ENCODE measurements around the gene TLE4.

Gene TLE4

DNA sequence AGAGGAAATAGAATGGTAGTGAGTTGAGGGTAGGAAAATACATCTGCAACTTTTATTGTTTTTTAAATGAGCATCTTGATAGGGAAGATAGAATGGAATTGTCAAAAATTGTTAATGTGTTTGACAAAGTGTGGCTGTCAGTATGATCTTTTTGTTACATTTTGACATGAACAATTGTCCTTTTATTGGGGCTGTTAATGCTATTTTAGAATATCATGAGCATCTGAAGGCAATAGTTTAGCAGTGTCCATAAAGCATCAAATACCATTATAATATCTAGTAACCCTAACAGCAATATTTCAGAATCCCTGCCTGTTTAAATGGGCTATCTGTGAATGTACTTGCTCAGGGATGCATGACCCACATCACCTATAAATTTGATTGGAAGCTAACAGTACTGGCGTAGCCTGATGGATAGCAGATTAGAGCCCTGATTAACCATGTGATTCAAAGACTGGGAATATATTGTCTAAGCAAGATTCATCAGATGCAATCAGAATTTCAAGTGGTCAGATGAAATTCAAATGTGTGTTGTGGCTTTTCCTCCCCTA lies 37.8 kb downstream of the TLE4 start:
- DNase-seq (ENCODE audit: insufficient read length) (no peak), FAIRE-seq (no peak)
- TF ChIP-seq POLR2A (IDR thresholded peaks at IDR 0.05; ENCODE audit: low read depth, low read length) (no peak), POLR2AphosphoS5 (IDR thresholded peaks at IDR 0.05; ENCODE audit: low read depth, low read length) (no peak), TAF1 (IDR thresholded peaks at IDR 0.05; ENCODE audit: borderline replicate concordance, low read depth, low read length) (no peak)

DNA sequence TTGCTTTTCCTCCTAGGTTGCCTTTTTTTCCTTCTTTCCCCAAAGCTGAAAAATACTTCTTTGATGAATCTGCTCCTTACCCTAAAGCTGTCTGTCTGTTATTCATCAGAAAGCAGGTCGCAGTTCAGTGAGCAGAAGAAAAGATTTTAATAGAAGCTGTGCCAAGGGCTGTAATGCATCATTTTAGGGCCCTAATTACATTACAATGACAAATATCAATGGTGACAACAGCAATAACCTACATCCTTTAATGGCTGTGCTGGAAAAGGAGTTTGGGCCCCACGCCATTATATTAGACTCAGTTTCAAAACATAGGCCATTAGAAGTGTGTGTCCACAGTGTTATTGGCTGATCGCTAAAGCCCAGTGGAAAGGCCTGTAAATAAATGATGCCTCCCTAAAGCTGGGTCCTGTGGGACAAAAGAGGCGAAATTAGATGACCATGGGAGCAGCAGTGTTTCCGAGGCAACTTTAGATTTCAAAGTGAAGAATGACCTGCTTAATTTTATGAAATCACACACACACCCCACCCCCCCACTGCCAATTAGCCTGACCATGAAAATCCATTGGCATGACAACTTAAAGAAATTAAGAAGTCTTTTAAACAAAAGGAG lies 38.4 kb downstream of the TLE4 start:
- no peak for DNase-seq (ENCODE audit: insufficient read length)
- TF ChIP-seq POLR2AphosphoS5 (IDR thresholded peaks at IDR 0.05; ENCODE audit: low read depth, low read length) (no peak), POLR2A (IDR thresholded peaks at IDR 0.05; ENCODE audit: low read depth, low read length) (no peak), TAF1 (IDR thresholded peaks at IDR 0.05; ENCODE audit: borderline replicate concordance, low read depth, low read length) (no peak)
- no peak for FAIRE-seq

DNA sequence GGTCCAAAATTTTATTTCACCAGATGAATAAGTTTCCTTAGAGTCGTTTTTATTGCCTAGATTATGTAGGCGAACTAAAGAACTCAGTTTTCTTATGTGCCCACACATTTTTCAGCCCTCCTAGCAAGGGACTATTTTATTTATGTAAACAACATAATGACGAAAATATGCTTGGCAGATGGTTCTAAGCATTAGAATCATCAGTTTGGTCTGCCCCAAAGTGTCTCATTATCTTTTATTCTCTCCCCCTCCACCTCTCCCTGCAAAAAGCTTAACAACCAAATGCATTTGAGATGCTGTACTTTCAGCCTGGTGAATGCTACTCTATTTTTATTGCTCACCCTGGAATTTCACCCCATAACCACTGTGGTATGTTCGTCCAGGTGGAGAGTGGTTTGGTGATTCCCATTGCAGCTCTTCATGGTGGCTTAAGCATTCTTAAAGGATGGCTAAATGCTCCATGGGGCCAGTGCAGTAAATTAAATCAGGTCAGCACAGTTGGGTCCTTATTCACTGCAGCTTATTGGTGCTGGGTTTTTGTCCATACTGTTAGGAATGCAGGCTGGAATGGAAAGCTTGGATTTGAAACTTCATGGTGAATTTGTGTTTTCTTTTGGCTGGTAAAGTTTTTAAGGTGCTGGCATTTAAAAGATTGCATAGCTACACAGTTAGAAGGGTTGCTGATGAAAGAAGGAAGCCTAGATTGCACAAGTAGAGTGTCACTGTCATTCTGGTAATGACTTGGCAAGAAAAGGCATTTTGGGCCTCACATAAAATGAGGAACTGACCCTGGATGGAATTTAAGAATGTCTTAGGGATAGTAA lies 39.2 kb downstream of the TLE4 start:
- TF ChIP-seq POLR2A (IDR thresholded peaks at IDR 0.05; ENCODE audit: low read depth, low read length) (no peak), POLR2AphosphoS5 (IDR thresholded peaks at IDR 0.05; ENCODE audit: low read depth, low read length) (no peak), TAF1 (IDR thresholded peaks at IDR 0.05; ENCODE audit: borderline replicate concordance, low read depth, low read length) (no peak)
- DNase-seq (ENCODE audit: insufficient read length) (no peak), FAIRE-seq (no peak)

DNA sequence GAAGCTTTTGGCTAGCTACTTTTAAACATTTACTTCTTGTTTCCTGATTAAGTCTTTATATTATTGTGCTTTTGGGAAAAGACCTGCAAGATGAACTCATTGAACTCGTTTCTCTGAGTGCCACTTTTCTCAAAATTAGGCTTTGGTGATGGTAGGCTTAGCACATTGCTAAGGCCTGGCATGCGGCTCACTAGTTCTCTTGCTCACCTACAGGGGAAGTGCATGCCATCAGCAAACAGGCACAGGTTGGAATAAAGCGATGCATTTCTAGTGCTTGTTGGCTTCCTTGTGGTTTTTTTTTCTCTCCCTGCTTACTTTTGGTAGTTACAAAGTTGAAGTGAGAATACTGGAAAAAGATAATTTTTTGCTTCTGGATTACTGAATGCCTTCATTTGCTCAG lies 41.4 kb downstream of the TLE4 start:
- FAIRE-seq (no peak), DNase-seq (ENCODE audit: insufficient read length) (no peak)
- TF ChIP-seq POLR2AphosphoS5 (IDR thresholded peaks at IDR 0.05; ENCODE audit: low read depth, low read length) (no peak), TAF1 (IDR thresholded peaks at IDR 0.05; ENCODE audit: borderline replicate concordance, low read depth, low read length) (no peak), POLR2A (IDR thresholded peaks at IDR 0.05; ENCODE audit: low read depth, low read length) (no peak)

DNA sequence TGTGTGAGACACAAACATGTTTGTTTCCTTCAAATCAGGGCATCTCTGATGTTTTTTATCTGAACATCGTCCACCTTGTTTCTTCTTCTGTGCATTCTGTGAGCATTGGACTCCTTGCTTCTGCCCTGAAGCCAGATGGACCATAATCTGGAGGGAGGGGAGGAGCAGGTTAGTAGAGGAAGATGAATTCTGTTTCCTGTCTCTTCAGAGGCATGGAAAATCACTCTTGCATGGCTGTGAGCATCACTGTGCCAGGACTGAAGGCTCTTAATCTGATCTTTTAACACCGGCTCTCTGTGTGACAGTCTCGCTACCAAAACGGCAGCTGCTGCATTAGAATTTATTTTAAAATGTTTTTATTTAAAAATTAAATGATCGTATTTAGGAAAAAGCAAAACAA lies 43.3 kb downstream of the TLE4 start:
- DNase-seq (ENCODE audit: insufficient read length) (no peak), FAIRE-seq (no peak)
- no peak for TF ChIP-seq POLR2A (IDR thresholded peaks at IDR 0.05; ENCODE audit: low read depth, low read length)
- no peak for TF ChIP-seq POLR2AphosphoS5 (IDR thresholded peaks at IDR 0.05; ENCODE audit: low read depth, low read length)
- no peak for TF ChIP-seq TAF1 (IDR thresholded peaks at IDR 0.05; ENCODE audit: borderline replicate concordance, low read depth, low read length)

DNA sequence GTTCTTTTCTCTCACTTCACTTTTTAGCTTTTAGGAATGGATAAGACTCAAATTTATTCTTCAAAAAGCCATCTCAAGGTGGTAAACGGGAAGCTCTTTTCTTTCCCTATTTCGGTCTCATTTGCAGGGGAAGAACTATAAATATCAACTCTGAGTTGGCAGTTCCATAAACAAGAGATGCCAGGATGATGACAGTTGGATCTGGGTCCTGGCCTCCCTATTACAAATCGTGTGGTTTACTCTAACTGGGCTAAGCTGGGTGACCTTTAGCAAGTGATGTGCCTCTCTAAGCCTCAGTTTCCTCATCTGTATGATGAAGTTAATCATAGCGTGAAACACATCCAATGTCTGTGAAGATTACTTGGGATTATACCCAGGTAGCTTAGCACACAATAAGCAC lies 44.2 kb downstream of the TLE4 start:
- DNase-seq (ENCODE audit: insufficient read length) = no peak
- no peak for FAIRE-seq
- TF ChIP-seq POLR2AphosphoS5 (IDR thresholded peaks at IDR 0.05; ENCODE audit: low read depth, low read length) = no peak
- TF ChIP-seq TAF1 (IDR thresholded peaks at IDR 0.05; ENCODE audit: borderline replicate concordance, low read depth, low read length) = no peak
- TF ChIP-seq POLR2A (IDR thresholded peaks at IDR 0.05; ENCODE audit: low read depth, low read length) = no peak

DNA sequence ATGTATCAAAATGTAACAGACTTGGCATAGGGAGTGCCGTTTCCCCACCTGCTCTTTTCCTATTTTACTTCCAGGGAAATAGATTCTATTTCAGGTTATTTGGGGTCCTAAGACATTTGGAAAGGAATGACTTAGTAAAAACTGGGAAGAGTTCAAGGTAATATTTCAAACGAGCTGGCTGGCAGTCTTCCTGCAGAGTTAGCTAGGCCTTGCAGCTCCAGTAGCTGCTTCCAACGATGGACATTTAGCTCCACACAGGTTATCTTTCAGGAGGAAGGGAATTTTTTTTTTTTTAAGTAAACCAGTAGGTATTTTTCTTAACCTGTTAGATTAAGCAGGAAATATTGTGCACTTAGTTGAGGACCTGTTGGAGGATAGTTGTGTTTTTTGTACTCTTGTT lies 45.2 kb downstream of the TLE4 start:
- FAIRE-seq (no peak), DNase-seq (ENCODE audit: insufficient read length) (no peak)
- no peak for TF ChIP-seq TAF1 (IDR thresholded peaks at IDR 0.05; ENCODE audit: borderline replicate concordance, low read depth, low read length)
- TF ChIP-seq POLR2AphosphoS5 (IDR thresholded peaks at IDR 0.05; ENCODE audit: low read depth, low read length) = no peak
- no peak for TF ChIP-seq POLR2A (IDR thresholded peaks at IDR 0.05; ENCODE audit: low read depth, low read length)

DNA sequence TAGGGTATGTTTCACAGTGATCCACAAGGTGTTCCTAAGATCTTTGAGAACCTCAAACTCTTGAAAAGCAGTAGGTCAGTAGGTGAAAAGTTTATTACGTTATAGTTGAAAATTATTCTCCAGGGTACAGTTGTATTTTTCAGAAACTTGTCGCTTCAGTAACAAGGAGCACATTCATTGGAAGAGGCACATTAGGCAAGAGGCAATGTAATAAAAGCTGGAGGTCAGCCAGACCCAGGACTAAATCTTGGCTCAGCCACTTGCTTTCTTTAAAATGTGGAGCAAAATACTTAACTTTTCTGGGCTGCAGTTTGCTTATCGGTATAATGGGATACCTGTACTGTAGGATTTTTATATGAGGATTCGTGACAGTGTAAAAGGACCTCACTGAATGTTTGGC lies 45.6 kb downstream of the TLE4 start:
- DNase-seq (ENCODE audit: insufficient read length) = no peak
- TF ChIP-seq POLR2A (IDR thresholded peaks at IDR 0.05; ENCODE audit: low read depth, low read length) (no peak), POLR2AphosphoS5 (IDR thresholded peaks at IDR 0.05; ENCODE audit: low read depth, low read length) (no peak), TAF1 (IDR thresholded peaks at IDR 0.05; ENCODE audit: borderline replicate concordance, low read depth, low read length) (no peak)
- no peak for FAIRE-seq

DNA sequence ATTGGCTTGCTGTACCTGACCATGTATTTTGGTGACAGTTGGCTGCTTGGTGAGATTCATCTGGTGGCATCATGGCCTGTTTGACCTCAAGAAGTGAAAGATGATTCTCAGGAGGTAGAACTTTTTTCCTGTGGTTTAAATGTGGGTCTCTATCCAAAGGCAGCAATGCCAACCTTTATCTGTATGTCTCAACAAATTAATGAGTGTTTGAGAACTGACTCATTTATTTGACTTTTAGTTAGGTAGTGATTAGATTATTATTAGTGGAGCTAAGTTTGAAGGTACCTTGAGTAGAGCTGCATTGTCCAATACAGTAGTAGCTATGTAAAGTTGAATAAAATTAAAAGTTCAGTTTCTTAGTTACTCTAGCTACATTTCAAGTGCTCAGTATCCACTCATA lies 48.2 kb downstream of the TLE4 start:
- TF ChIP-seq TAF1 (IDR thresholded peaks at IDR 0.05; ENCODE audit: borderline replicate concordance, low read depth, low read length) = no peak
- TF ChIP-seq POLR2AphosphoS5 (IDR thresholded peaks at IDR 0.05; ENCODE audit: low read depth, low read length) = no peak
- no peak for TF ChIP-seq POLR2A (IDR thresholded peaks at IDR 0.05; ENCODE audit: low read depth, low read length)
- FAIRE-seq (no peak), DNase-seq (ENCODE audit: insufficient read length) (no peak)

DNA sequence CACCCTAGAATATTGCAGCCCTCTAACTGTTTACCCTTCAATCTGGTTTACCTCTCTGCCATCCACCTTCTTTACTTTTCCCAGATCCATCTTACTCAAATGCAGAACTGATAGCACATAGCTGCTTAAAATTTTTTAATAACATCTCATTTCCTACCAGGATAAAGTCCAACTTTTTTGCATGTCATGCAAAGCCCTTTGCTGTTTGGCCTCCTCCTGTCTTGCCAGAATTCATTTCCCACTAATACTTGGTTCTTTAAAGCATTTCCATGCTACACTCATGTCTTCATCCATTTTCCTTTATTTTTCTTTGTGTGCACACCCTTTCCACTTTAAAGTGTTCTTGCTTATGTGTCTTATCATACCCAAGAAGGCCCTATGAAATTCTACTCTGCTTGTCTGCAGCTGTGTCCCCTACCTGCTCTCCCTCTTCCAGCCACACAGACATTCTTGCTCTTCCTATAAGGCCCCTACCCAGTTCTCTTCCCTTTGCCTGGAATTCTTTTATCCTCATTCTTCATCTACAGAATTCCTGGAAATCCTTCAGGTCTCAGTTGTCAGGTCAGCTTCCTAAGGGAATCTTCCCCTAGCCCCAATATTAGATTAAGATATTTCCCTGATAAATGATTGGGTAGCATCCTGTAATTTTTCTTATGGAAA lies 50.3 kb downstream of the TLE4 start:
- FAIRE-seq (no peak), DNase-seq (ENCODE audit: insufficient read length) (no peak)
- no peak for TF ChIP-seq TAF1 (IDR thresholded peaks at IDR 0.05; ENCODE audit: borderline replicate concordance, low read depth, low read length)
- TF ChIP-seq POLR2AphosphoS5 (IDR thresholded peaks at IDR 0.05; ENCODE audit: low read depth, low read length) = no peak
- no peak for TF ChIP-seq POLR2A (IDR thresholded peaks at IDR 0.05; ENCODE audit: low read depth, low read length)
